Measurements from ENCODE around the gene CAMK2B.

DNA sequence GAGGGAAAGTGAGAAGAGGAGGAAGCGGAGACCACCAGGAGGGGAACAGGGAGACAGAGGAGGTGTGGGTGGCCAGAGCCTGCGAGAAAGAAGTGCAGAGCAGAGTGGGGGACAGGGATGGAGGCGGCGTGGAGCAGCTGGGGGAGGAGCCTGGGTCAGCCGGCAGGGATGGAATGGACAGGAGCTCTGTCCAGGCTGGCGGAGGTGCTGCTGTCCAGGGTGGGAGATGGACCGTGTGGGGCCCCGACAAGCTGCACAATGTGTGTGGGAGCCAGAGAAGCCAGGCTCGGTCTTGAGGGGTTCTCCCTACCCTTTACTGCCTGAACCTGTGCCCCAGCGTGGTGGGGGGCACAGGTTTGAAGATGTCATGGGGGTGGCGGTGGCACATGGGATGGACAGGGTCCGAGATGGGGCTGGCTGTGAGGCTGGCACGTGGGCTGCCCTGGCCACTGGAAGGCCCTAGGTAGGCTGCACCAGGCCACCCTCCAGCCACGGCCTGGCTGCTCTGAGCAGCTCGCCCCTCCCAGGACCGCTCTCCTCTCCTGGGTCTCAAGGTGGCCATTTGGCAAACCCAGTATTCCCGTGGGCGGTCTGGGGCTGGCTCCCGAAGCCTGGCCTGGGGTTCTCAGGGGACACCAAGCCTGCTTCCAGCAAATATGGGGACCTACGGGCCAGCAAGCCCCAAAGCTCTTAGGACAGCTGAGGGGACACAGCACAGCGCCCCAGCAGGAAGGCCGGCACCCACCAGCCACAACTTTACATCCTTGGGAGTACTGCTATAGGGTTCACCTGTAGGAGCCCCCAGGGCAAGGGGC lies 92.3 kb downstream of the CAMK2B start:
- TF ChIP-seq, protein P1, sequence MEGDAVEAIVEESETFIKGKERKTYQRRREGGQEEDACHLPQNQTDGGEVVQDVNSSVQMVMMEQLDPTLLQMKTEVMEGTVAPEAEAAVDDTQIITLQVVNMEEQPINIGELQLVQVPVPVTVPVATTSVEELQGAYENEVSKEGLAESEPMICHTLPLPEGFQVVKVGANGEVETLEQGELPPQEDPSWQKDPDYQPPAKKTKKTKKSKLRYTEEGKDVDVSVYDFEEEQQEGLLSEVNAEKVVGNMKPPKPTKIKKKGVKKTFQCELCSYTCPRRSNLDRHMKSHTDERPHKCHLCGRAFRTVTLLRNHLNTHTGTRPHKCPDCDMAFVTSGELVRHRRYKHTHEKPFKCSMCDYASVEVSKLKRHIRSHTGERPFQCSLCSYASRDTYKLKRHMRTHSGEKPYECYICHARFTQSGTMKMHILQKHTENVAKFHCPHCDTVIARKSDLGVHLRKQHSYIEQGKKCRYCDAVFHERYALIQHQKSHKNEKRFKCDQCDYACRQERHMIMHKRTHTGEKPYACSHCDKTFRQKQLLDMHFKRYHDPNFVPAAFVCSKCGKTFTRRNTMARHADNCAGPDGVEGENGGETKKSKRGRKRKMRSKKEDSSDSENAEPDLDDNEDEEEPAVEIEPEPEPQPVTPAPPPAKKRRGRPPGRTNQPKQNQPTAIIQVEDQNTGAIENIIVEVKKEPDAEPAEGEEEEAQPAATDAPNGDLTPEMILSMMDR (IDR thresholded peaks at IDR 0.05; ENCODE audit: insufficient read depth, low read length, poor library complexity, severe bottlenecking) = no peak
- TF ChIP-seq EZH2phosphoT487 (conservative IDR thresholded peaks at IDR 0.05; ENCODE audit: low read length) = no peak
